Measurements from ENCODE around the gene BRIP1. TPM values are rescaled to one million over a fixed set of nuclear protein-coding genes. Genes with fewer than 3 reads are reported as not detected.

Gene BRIP1
- total RNA-seq: 1 to 10 TPM in 1 of 2 donors, under 1 TPM in 1; 0.98 to 4.3 TPM
- under 1 TPM; 0.21 to 0.65 TPM for polyA plus RNA-seq
- long read RNA-seq, donor 1: 0 reads
- long read RNA-seq, donor 2: 0 reads
- long read RNA-seq, donor 3: 0 reads
- long read RNA-seq, donor 4: 0 reads
- long read RNA-seq, donor 5, full-length matches to known transcripts: 1 of 1 reads
- long read RNA-seq, donor 5, partial matches to known transcripts: 0 of 1 reads
- long read RNA-seq, donor 5, other reads (novel, unspliced or antisense): 0 of 1 reads

DNA sequence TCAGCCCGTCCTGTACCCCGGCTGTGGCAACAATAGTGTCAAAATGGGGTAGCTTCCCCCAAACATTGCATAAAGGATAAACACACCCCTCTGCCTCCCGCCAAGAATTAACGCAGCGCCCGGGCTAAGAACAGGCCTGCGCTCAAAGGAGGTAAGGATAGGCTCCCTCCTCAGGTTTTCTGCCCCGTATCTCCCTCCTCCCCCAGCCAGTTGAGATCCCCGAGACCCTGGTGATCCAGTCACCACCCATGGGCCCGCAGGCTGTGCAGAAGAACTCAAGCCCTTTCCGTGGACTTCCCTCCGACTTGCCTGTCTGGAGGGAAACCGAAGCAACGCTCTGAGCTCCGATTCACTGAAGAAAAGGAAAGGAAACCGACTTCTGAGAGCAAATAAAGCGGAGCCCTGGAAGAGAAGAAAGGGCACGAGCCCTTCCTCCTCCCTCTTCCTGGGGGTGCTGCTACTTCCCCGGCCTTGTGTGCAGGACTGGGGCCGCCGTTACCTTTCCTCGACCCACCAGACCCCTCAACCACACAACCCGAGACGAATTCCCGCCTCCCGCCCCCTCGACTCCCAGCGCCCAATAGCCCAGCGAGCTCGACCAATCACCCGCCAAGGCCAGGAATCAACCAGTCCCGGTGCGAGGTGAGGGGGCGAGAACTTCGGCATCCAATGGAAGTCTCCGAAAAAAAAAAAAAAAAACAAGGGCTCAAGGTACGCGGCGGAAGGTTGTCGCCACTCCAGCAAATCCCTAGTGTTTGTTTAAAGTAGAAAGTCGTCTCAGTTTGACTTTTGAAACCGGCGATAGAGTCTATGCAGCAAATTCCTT, at the start of gene BRIP1:
BRIP1 (minus strand) TSS at position 554 of the 826 bp plus-strand sequence. CDS start 1,989 bp downstream, outside the sequence.
- H3K9ac ChIP-seq (ENCODE audit: insufficient read depth in 1 of 2, low read length in 2 of 2): peak within 1 kb of the TSS; percentile 89 to 99
- H3K9me3 ChIP-seq (ENCODE audit: control insufficient read depth in 4 of 4, insufficient read depth in 3 of 4, low read length in 3 of 4): no peaks in the 10 kb centered on the region
- H3K4me1 ChIP-seq (ENCODE audit: control insufficient read depth in 5 of 5, insufficient read depth in 5 of 5, low read length in 5 of 5): peaks cover 0 to 17% (median 0%) of the 10 kb centered on the region in 5 donors
- H3K4me3 ChIP-seq: peak within 1 kb of the TSS; percentile 65
- ATAC-seq (ENCODE audit: insufficient read depth, low FRiP score) (peak; percentile 98), DNase-seq (peak; percentile 97 to 99 (median 98))
- peak within 1 kb of the TSS; percentile 88 to 93 for H3K27ac ChIP-seq (ENCODE audit: low read depth in 1 of 2, low read length in 1 of 2)
- 0% methylated on average over 43 of the region's 43 CpGs for WGBS, 2 donors
- peaks cover 0 to 22% (median 4%) of the 10 kb centered on the region in 4 donors for H3K36me3 ChIP-seq (ENCODE audit: control insufficient read depth in 4 of 4, insufficient read depth in 4 of 4, low read length in 4 of 4)
- TF ChIP-seq, protein P1, sequence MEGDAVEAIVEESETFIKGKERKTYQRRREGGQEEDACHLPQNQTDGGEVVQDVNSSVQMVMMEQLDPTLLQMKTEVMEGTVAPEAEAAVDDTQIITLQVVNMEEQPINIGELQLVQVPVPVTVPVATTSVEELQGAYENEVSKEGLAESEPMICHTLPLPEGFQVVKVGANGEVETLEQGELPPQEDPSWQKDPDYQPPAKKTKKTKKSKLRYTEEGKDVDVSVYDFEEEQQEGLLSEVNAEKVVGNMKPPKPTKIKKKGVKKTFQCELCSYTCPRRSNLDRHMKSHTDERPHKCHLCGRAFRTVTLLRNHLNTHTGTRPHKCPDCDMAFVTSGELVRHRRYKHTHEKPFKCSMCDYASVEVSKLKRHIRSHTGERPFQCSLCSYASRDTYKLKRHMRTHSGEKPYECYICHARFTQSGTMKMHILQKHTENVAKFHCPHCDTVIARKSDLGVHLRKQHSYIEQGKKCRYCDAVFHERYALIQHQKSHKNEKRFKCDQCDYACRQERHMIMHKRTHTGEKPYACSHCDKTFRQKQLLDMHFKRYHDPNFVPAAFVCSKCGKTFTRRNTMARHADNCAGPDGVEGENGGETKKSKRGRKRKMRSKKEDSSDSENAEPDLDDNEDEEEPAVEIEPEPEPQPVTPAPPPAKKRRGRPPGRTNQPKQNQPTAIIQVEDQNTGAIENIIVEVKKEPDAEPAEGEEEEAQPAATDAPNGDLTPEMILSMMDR (IDR thresholded peaks at IDR 0.05; ENCODE audit: control extremely low read depth, extremely low read depth): no peak
- no peaks in the 10 kb centered on the region for H3K27me3 ChIP-seq (ENCODE audit: control insufficient read depth in 3 of 3, insufficient read depth in 3 of 3, low read length in 2 of 3)

DNA sequence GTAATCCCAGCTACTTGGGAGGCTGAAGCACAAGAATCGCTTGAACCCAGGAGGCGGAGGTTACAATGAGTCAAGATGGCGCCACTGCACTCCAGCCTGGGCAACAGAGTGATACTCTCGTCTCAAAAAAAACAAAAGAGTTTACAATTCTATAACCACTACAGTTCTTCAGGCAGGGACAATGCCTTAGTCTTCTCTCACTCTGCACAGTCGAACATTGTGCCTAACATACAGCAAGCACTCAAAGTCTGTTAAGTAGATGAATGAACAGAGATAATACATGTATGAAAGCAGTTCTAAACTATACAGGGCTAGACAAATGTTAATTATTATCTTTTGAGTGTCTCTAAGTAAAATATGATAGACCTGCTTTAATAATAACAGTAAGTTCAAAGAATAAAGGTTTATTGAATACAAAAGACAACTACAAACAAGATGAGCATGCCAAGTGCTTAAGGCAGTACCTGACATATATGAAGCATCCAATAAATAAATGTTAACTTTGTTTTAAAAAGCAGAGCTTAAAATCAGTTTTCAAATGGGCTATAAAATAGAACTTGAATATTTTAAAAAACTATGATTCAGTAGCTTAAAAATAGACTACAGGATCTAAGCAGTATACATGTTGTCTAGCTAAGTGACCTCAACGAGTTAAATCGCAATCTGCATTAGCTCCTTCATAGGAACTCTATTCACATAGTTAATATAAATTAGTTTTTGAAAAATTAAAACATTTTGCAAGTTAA, 45.1 kb upstream of the BRIP1 start:
- Histone ChIP-seq H3K27ac (ENCODE audit: low read depth in 1 of 2, low read length in 1 of 2) (no peak overlapping the region), H3K9me3 (ENCODE audit: control insufficient read depth in 4 of 4, insufficient read depth in 3 of 4, low read length in 3 of 4) (no peaks in the 10 kb centered on the region), H3K27me3 (ENCODE audit: control insufficient read depth in 3 of 3, insufficient read depth in 3 of 3, low read length in 2 of 3) (no peaks in the 10 kb centered on the region), H3K9ac (ENCODE audit: insufficient read depth in 1 of 2, low read length in 2 of 2) (no peak overlapping the region), H3K4me1 (ENCODE audit: control insufficient read depth in 5 of 5, insufficient read depth in 5 of 5, low read length in 5 of 5) (no peaks in the 10 kb centered on the region), H3K36me3 (ENCODE audit: control insufficient read depth in 4 of 4, insufficient read depth in 4 of 4, low read length in 4 of 4) (peaks cover 8 to 38% (median 18%) of the 10 kb centered on the region in 4 donors), H3K4me3 (no peak overlapping the region)
- TF ChIP-seq, protein P1 (IDR thresholded peaks at IDR 0.05; ENCODE audit: control extremely low read depth, extremely low read depth): no peak
- WGBS, 2 donors: 87 to 88% methylated on average over 7 of the region's 7 CpGs
- ATAC-seq (ENCODE audit: insufficient read depth, low FRiP score) (no peak), DNase-seq (no peak)

DNA sequence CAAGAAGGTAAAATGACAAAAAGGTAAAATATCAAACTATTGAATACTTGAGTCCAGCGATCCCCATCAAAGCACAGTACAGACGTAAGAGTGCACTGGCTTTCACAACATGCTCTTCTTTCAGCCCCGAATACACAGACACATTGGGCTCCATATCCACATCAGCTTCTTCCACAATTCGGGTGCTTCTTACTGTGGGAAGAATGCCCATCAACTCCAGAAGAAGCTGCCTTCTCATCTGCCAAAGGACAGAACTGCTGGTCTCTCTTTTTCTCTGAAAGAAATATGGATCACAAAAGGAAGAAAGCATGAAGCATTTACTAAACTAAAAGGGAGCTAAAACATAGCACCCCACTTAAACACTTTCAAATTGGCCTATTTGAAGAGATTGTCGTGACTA, 44.0 kb upstream of the BRIP1 start:
- Histone ChIP-seq H3K27ac (ENCODE audit: low read depth in 1 of 2, low read length in 1 of 2) (no peak overlapping the region), H3K9me3 (ENCODE audit: control insufficient read depth in 4 of 4, insufficient read depth in 3 of 4, low read length in 3 of 4) (no peaks in the 10 kb centered on the region), H3K36me3 (ENCODE audit: control insufficient read depth in 4 of 4, insufficient read depth in 4 of 4, low read length in 4 of 4) (peaks cover 11 to 42% (median 21%) of the 10 kb centered on the region in 4 donors), H3K4me3 (no peak overlapping the region), H3K27me3 (ENCODE audit: control insufficient read depth in 3 of 3, insufficient read depth in 3 of 3, low read length in 2 of 3) (no peaks in the 10 kb centered on the region), H3K4me1 (ENCODE audit: control insufficient read depth in 5 of 5, insufficient read depth in 5 of 5, low read length in 5 of 5) (no peaks in the 10 kb centered on the region), H3K9ac (ENCODE audit: insufficient read depth in 1 of 2, low read length in 2 of 2) (no peak overlapping the region)
- TF ChIP-seq, protein P1 (IDR thresholded peaks at IDR 0.05; ENCODE audit: control extremely low read depth, extremely low read depth): no peak
- ATAC-seq (ENCODE audit: insufficient read depth, low FRiP score) (no peak), DNase-seq (no peak)
- WGBS, 2 donors: 96 to 98% methylated on average over 5 of the region's 5 CpGs

Data from lung (tissue), 16 donors.